C1 segment of cervical spinal cord (tissue), 14 donors: Measurements from ENCODE around the gene BCL2L11.

Experiments
- DNase-seq, 14 donors: peaks; one replicate each; lab custom pipeline; 2025; lab: John Stamatoyannopoulos, UW

The BCL2L11 gene

GRCh38 chr2:111168528-111169239 is 48.0 kb downstream of the BCL2L11 start:
- no peak for DNase-seq

- no peak for DNase-seq
Measured at GRCh38 chr2:111169268-111169667, 48.6 kb downstream of the BCL2L11 start.

- no peak for DNase-seq
Measured at GRCh38 chr2:111169924-111170323, 49.2 kb downstream of the BCL2L11 start.

- no peak for DNase-seq
Measured at GRCh38 chr2:111171337-111171930, 50.7 kb downstream of the BCL2L11 start.

- DNase-seq: no peak
Measured at GRCh38 chr2:111172666-111173065, 52.0 kb downstream of the BCL2L11 start.

GRCh38 chr2:111173338-111173737 is 52.6 kb downstream of the BCL2L11 start:
- no peak for DNase-seq

- no peak for DNase-seq
Measured at GRCh38 chr2:111173856-111174255, 53.1 kb downstream of the BCL2L11 start.

- DNase-seq: no peak
Measured at GRCh38 chr2:111175615-111176014, 54.9 kb downstream of the BCL2L11 start.

- DNase-seq: no peak
Measured at GRCh38 chr2:111176388-111176787, 55.7 kb downstream of the BCL2L11 start.

GRCh38 chr2:111176867-111177266 is 56.2 kb downstream of the BCL2L11 start:
- DNase-seq: no peak

GRCh38 chr2:111178296-111178695 is 57.6 kb downstream of the BCL2L11 start:
- no peak for DNase-seq

GRCh38 chr2:111178730-111179405 is 58.2 kb downstream of the BCL2L11 start:
- DNase-seq: no peak

- no peak for DNase-seq
Measured at GRCh38 chr2:111182121-111182520, 61.4 kb downstream of the BCL2L11 start.

GRCh38 chr2:111182740-111183139 is 62.0 kb downstream of the BCL2L11 start:
- DNase-seq: no peak

- DNase-seq: peak in 1 of 14 donors; percentile 24
Measured at GRCh38 chr2:111184725-111185310, 64.1 kb downstream of the BCL2L11 start.

GRCh38 chr2:111185361-111186022 is 64.8 kb downstream of the BCL2L11 start:
- DNase-seq: no peak

- no peak for DNase-seq
Measured at GRCh38 chr2:111186121-111186715, 65.5 kb downstream of the BCL2L11 start.

- DNase-seq: no peak
Measured at GRCh38 chr2:111186933-111187332, 66.2 kb downstream of the BCL2L11 start.

GRCh38 chr2:111188681-111189080 is 68.0 kb downstream of the BCL2L11 start:
- DNase-seq: no peak

- no peak for DNase-seq
Measured at GRCh38 chr2:111189106-111189505, 68.4 kb downstream of the BCL2L11 start.

- no peak for DNase-seq
Measured at GRCh38 chr2:111190816-111191540, 70.3 kb downstream of the BCL2L11 start.
